HG02852 (cell line): ENCODE data around the gene PCDHB3.
"Not testable (repeated sequence)": the region's sequence is repeated elsewhere in the genome, so short reads cannot be mapped to it uniquely, and the experiment has no call there.

Experiments used
- ATAC-seq: cut with Tn5 transposase; IDR thresholded peaks from one replicate; pipeline ENCODE4 v1.9.1; 2021; ENCODE audit warnings: mild to moderate bottlenecking, moderate library complexity; ENCODE audit not compliant: unreplicated experiment

Gene PCDHB3

GRCh38 chr5:141100243-141100805, at the start of gene PCDHB3:
Gene PCDHB3 (plus strand): TSS chr5:141100473. CDS start chr5:141100650, 177 bp downstream.
- no peak for ATAC-seq

GRCh38 chr5:141050622-141051520, 49.4 kb upstream of the PCDHB3 start, which contains the start of gene PCDHB1:
Gene PCDHB1 (plus strand): TSS chr5:141051374. CDS start chr5:141051471, 97 bp downstream.
- ATAC-seq = no peak

- ATAC-seq = no peak
These were observed 48.8 kb upstream of the PCDHB3 start for GRCh38 chr5:141051521-141051866.

- no peak for ATAC-seq
These were observed 22.4 kb upstream of the PCDHB3 start for GRCh38 chr5:141077826-141078225.

- no peak for ATAC-seq
These were observed 18.0 kb upstream of the PCDHB3 start for GRCh38 chr5:141082228-141082627.

- peak; percentile 64 for ATAC-seq
These were observed 15.7 kb upstream of the PCDHB3 start for GRCh38 chr5:141084487-141084989.

GRCh38 chr5:141094481-141095262, 5.6 kb upstream of the PCDHB3 start, which contains the start of gene PCDHB2:
Gene PCDHB2 (plus strand): TSS chr5:141094615. CDS start chr5:141094791, 176 bp downstream.
- no peak for ATAC-seq

- no peak for ATAC-seq
These were observed 5.0 kb upstream of the PCDHB3 start for GRCh38 chr5:141095263-141095641.

GRCh38 chr5:141096181-141096580, 4.1 kb upstream of the PCDHB3 start:
- ATAC-seq = not testable (repeated sequence)

GRCh38 chr5:141096586-141096985, 3.7 kb upstream of the PCDHB3 start:
- not testable (repeated sequence) for ATAC-seq

GRCh38 chr5:141101059-141101458, 786 bp downstream of the PCDHB3 start:
- no peak for ATAC-seq

GRCh38 chr5:141102070-141102469, 1.8 kb downstream of the PCDHB3 start:
- ATAC-seq = not testable (repeated sequence)

- not testable (repeated sequence) for ATAC-seq
These were observed 2.2 kb downstream of the PCDHB3 start for GRCh38 chr5:141102471-141102870.

GRCh38 chr5:141105350-141105749, 5.1 kb downstream of the PCDHB3 start:
- ATAC-seq = no peak

- no peak for ATAC-seq
These were observed 19.0 kb downstream of the PCDHB3 start for GRCh38 chr5:141119250-141119649.

- no peak for ATAC-seq
These were observed 21.3 kb downstream of the PCDHB3 start, which contains the start of gene PCDHB4 for GRCh38 chr5:141121563-141121962. Gene PCDHB4 (plus strand): TSS chr5:141121818. CDS start chr5:141121999, 181 bp downstream.

GRCh38 chr5:141121985-141122384, 21.7 kb downstream of the PCDHB3 start:
- no peak for ATAC-seq

GRCh38 chr5:141123396-141124135, 23.3 kb downstream of the PCDHB3 start:
- ATAC-seq = not testable (repeated sequence)

GRCh38 chr5:141127305-141127704, 27.0 kb downstream of the PCDHB3 start:
- ATAC-seq = no peak

GRCh38 chr5:141135030-141135717, 34.9 kb downstream of the PCDHB3 start, which contains the start of gene PCDHB5:
Gene PCDHB5 (plus strand): TSS chr5:141135206. CDS start chr5:141135435, 229 bp downstream.
- no peak for ATAC-seq
